HG02798 (cell line): ENCODE results near the gene CFAP43.

Experiments
- ATAC-seq: cut with Tn5 transposase; IDR thresholded peaks from one replicate; pipeline ENCODE4 v1.9.1; 2021; ENCODE audit warnings: mild to moderate bottlenecking; ENCODE audit not compliant: unreplicated experiment, poor library complexity

CFAP43 gene

DNA sequence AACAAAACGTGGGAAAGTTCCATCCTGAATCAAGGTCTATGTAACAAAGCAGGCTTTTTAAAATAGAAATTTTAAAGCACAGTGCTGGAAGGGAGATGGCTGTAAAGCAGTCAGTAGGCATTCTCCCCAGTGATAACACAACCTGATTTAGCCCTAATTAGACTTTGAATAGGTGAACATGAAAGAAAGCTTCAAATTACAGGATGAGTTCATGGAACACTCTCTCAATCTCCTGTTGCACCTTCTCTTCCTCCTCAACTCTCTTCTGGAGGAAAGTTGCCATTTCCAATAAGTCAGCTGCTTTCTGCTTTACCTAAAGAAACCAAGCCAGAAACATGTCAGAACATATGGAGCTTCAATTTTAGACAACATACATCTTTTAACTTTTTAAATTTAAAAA lies 90.1 kb downstream of the CFAP43 start:
- no peak for ATAC-seq

DNA sequence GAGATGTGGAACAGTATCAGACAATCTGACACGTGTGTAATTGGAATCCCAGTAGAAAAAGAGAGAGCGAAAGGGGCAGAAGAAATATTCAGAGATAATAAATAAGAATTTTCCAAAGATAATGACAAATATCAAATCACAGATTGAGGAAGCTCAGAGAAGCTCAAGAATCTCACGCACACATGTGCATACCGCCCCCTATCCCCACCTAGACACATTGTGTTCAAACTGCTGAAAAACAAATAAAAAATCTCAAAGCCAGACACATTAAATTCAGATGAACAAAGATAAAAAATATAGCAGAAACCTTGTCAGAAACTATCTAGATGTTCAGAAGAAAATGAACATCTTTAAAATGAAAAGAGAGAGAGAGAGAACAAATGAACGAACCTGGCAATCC lies 92.9 kb downstream of the CFAP43 start:
- ATAC-seq: no peak

DNA sequence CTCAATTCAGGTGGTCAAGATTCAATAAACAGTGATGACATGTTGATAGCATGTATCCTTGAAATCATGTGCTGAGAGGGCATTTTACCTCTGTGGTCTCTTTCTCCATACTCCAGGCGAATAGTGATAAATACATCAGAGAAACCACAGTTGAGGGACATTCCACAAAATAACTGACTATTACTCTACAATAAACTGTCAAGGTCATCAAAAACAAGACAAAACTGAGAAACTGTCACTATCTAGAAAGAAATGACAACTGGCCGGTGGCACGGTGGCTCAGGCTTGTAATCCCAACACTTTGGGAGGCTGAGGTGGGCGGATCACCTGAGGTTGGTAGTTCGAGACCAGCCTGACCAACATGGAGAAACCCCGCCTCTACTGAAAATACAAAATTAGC lies 94.0 kb downstream of the CFAP43 start:
- no peak for ATAC-seq

DNA sequence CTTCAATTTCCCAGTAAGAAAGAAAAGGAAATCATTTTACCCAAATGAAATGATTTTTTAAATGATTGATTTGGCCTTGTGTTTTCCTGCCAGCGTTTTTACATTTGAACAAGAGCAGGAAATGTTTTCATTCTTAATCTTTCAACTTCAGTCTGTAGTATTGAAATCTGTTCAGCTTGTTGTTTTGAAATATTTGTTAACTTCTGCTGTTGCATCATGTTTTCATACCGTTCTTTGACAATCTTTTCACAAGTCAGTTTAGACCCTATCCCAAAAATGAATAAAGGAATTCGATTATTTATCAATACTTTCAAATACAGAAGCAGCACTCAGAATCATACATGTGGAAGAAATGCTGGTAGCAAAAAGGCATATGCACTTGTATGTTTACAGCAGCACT lies 102.1 kb downstream of the CFAP43 start:
- ATAC-seq: no peak

DNA sequence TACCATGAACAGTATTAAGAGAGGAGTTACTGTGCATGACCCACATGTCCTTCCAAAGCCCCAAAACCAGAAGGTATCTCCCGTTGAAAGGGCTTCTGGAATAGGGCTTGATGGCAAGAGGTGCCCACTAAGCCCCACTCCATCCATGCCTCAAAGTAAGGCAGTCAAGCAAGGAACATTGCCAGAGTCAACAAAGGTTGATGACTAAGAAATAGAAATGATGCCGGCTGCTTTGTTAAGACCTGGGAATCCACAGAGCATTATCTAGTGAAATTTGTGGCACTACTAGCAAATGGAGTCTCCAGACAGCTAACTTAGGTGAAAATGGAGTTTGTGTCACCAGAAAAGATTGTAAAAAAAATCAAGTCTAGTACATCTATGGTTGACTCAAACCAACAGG lies 104.0 kb downstream of the CFAP43 start:
- no peak for ATAC-seq

DNA sequence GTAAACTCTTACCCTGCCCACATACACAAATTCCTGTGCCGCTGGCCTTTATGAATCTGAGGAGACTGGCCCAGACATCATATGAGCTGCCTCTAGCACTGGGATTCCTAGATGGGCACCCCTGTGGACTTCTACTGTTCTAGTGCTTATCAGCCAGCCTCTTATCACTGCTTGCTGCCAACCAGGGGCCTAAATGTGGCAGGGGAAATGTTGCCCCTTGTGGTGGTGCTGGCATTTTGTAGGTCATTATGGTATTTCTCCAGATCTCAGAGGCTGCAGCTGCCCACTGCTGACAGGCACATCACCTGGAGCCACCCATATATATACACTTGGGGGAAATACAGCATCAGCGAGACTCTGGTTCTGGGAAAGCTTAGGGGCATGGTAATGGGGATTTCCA lies 104.8 kb downstream of the CFAP43 start:
- peak; percentile 41 for ATAC-seq

DNA sequence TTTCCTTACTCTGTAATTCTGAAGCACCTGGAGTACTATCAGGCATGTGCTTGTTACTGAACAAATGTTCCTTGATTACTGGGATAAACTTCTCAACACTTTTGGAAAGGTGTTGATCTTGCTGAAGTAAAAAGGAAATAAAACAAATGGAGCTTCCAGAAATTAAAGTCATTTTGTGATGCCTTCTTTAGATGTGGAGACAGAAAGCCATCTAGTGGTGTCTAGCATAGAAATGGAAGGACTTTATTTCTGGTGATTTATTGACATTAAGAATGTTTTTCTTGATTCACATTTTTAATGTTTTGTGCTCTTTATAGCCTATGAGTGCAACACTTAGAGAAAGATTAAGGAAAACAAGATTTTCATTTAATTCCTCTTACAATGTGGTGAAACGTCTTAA lies 108.8 kb downstream of the CFAP43 start:
- no peak for ATAC-seq

DNA sequence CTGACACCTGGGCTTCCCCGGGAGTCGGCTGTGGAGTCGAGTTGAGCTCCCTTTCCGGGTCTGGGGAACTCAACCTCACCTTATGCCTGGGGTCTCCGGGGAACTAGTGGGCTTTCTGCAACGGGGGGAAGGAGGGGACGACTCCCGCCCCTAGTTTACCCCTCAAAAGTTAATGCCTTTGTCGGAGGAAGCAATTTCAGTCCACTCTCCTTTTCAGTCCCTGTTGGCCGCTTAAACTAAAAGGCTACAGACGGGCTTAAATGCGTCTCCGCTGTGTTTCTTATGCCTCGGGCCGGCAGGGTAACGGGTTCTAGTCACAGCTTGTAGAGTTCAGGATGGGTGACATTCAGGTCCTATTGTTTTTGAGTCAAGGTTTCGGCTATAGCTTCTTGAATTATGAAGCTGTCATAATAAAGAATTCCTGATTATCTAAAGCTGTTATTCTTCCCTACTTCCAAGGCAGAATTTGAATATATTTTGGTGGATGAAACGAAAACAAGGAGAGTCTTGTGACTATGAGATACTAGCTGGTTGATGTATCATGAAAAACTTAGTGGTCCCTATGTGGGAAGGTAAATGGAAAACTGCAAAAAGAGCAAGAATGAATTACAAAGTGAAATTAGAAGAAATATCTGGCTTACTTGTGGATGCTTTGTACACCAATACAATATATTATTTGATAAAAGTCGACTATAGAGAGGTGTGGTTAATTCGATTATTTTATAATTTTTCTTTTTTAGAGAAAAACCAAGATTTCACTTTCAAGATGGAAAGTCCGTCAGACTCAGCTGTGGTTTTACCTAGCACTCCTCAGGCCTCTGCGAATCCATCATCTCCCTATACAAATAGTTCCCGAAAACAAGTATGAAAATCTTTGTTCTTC lies 109.7 kb downstream of the CFAP43 start:
- no peak for ATAC-seq

DNA sequence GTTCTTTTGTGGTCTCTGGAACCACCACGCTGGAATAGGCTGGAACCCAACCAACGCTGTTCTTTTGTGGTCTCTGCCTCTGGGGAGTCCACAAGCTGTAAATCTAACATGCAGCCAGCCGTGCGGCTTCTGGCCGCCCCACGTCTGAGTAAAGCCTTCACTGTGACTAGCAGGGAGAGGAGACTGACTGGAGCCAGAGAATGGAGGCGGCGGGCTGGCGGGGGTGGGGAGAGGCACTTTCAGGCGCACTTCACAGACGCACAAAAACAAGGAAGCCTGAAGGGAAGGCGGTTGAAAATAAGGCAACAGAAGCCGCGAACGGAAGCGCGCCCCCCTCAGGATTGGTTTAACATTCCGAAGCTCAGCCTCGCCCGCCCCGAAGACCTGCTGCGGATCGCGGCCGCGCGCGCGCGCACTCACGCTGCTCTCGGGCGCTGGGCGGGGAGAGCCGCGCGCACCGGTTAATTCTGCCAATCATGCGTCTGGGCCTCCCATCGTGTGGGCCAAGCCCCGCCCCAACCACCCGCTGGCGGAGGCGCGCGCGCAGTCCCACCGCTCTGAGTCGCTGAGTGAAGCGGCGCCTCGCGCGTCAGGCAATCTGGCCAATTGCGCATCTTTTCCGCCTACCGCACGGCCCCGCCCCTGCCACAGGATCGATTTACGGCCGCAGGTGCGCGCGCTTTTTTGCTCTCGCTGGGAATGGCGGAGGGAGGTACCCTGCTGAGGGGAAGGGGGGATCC lies 110.5 kb downstream of the CFAP43 start, which contains the start of gene SFR1:
TSS of gene SFR1 (plus strand) at position 687 of the 740 bp plus-strand sequence. CDS start at position 700, 13 bp downstream.
- peak; percentile 96 for ATAC-seq

DNA sequence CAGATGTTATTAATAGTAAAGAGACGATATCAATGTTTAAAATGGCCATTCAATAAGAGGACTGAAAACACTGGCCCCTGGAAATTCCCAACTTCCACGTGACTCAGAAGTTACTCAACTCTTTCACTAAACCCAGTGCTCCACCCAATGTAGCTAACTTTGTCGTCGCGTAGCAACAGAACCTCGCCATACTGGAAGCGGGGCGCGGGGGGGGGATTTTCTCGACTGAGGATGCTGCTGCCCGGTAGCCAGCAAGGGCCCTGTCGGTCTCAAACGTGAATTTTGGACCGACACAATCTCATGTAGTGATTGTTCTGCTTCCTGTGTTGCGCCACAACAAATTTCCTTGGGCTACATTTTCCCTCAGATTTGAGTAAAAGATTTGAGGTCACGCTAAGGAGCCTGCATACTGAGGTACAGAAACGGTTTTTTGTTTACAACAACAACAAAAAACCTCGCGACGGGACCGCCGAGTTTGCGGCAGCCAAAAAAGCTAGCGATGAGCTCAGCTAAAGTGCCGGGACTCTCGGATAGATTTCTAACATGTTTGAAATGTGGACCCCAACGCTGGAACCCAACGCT lies 111.2 kb downstream of the CFAP43 start:
- peak; percentile 31 for ATAC-seq

DNA sequence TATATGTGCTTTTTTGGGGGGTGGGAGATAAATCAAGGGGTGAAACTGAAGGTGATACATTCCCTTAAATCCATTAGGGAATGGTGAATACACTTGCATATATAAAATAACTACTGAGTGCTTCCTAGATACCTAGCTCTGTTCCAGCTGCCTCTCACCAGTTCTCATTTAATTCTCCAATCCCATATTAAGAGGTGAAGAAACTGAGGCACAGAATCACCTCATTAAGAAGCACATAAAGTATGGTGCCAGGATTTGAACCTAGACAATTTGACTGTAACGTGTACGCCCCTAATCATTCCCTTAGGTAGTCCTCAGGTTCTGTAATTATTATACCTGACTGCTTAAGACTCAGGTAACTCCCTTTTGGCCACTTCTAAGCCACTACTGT lies 111.7 kb downstream of the CFAP43 start:
- no peak for ATAC-seq

DNA sequence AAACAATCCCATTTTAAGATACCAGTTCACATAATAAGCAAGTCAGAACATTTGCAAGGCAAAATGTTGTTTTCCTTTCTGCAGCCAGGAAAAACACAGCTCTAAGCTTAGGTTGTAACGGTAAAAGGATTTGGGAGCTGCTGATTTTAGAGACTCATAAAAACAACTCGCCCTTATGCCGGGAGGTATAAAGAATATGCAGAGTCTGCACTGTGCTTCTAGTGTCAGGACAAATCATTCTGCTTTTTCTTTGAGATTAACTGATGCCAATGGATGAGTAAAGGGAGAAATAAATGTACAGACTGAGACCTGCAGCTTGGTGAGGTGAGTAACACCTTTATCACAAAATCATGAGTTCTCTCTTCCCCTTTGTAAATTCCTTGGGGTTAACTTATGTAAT lies 112.2 kb downstream of the CFAP43 start:
- no peak for ATAC-seq

DNA sequence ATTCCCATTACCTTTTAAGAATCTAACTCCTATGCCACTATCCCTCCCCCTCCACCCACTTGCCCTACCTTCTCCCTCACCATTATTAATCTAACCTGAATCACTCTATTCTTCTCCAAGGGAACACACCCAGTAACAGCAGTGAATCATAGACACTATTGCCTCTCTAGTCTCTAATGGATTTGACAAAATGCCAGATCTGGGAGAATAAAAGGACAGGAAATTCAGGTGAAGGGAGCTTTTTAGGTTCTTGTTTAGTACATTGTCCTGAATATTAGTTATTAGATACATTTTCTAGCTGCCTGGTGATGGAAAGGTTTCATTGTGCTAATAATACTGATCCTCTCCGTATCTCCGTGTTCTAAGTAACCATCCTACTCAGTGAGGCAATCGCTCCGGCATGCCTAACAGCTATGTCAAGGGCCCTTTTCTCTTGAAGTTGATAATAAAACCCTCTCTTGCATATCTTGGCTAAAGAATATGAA lies 114.3 kb downstream of the CFAP43 start:
- no peak for ATAC-seq

DNA sequence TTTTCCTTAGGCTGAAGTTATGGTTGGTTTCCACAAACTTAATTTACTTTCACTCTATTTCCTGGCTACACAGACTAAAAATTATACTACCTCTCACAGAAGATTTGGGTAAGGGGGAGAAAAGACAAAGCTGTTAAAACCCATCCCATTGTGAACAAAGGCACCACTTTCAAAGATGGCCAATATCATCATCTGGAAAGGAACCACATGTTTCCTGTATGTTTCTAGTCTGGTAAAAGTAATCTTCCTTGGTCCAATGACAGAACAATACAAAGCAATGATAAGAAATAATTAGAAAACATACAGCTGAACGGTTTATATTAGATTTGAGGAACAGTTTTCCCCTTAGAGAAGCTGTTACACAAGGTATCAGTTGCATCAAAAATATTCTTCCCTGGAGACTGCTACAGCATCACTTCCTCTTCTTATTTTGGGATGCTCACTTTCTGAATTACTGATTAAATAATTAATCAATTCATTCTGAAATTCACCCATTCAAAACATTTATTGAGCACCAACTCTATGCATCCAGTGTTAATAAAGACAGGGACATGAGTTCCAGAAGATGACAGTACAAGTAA lies 118.7 kb downstream of the CFAP43 start:
- ATAC-seq: no peak

DNA sequence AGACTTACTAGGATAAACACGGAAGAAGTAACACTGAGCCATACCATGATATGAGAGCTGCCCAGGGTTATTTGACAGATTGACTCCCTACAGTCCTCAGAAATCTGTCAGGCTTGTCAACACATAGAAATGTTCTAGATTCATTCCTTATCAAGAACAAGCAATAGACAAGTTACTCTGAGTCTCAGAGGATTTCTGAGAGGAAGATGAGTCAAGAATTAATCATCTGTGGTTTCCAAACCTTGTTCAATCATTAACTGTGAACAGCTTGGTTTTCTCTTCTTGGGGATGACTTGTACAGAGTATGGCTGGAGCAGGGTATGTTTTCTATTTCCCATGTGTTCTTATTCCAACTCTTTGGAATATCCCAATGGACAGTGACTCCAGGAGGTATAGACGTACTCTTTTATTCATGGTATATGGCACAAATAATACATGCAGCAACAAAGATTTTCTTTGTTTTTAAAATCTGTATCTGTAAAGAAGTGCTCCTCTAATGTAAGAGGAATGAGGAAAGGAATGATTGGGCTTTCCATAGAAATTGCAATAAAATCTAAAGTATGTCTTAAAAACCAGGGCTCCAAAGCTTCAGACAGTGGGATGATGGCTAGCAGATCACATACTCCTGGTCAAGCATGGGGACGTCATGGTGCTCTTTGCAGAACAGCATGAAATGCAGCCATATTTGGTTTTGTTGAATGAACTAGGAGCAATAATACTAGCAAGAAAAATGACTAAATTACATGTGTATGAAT lies 122.1 kb downstream of the CFAP43 start:
- ATAC-seq: peak; percentile 94

DNA sequence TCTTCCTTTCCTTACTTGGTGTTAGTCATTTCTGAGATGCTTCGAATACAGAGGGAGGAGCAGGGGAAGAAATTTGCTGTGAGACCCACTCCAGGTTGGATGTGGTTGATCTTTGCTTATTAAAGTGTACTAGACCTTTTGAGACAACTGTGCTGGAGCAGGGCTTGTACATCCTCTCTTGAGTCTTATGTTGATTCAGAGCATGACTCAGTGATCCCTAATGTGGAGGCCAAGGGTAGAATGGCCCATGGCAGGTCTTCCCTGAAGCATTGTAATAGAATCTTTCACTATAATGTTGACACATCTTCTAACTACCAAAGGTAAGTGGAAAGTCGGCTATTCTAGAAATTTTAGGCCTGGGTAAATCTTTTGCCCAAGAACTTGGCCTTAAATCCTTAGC lies 127.2 kb downstream of the CFAP43 start:
- ATAC-seq: no peak

DNA sequence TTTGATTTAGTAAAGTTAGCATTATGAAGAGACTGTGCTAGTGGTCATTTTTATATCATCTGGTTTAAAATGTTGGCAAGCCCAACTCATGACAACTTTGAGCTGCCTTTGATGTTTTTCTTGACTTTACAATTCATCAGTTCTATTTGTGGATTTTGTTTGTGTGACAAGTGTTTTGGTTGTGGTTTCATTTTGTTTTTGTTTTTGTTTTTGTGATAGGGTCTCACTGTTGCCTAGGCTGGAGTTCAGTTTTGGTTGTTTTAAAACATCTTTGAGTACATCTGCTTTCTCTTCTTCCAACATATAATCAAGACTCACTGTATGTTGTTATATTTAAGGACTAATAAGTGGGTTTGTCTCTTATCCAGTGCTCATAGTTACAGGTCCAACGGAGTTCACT lies 127.7 kb downstream of the CFAP43 start:
- no peak for ATAC-seq

DNA sequence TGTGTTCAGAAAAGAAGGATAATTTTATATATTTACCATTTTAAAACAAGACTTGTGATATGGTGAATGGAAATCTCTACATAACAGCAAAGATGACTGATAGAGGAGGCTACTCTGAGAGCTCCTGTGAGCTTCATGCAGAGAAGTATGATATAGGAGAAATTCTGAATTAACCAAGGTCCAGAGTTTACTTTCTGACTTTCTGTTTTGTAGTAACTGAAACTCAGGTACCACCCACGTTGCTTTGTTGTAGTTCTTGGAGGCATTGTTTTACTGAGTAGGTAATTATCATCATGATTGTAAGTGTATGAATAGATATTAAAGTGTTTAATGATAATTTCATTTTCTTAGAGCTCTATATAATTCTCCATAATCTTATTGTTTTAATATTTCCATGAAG lies 128.2 kb downstream of the CFAP43 start:
- peak; percentile 60 for ATAC-seq

DNA sequence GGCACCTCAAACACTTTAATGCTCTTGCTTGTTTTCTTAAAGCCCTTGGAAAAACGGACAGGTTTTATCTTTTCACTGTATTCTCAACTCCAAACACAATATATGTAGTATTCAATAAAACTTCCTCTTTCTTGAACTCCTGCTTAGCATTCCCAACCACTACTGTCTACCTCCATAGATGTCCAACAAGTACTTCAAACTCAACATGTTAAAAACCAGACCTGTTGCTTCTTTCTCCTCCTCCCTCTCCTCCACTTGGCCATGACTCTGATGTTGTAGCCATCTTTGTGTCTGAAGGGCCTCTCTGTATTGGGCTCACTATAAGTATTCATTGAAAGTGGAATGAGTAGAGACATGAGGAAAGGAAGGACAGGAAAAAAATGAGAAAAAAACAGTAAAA lies 130.3 kb downstream of the CFAP43 start:
- no peak for ATAC-seq

DNA sequence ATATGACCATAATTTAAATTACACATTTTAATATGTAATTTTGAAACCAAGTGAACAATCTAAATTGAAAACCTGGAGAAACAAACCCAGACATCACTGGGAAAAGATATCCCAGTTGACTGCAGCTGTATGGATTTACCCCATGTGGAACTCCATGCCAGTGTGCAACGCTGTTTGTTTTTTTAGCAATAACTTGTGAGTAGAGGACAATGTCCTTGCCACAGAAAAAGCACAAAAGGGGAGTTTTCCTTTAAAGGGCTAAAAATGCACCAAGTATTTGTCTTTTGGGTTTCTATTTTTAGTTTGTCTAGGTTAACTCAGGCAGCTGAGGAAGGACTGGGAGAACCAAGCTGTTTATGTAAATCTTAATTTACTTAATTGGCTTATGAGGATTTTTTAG lies 131.4 kb downstream of the CFAP43 start:
- no peak for ATAC-seq
